Stimulated activated CD8-positive, alpha-beta memory T cell treated with anti-CD3 and anti-CD28 coated beads, Interleukin-2, amount 100 ng/mL, for 1 hour (primary cell): ENCODE results near the gene C16orf87.

Experiments used
- DNase-seq, 2 donors: peaks; one replicate each; pipeline ENCODE4 v3.0.0-alpha.2; 2020; ENCODE audit warnings: low read depth in 2 of 2

C16orf87 gene

DNA sequence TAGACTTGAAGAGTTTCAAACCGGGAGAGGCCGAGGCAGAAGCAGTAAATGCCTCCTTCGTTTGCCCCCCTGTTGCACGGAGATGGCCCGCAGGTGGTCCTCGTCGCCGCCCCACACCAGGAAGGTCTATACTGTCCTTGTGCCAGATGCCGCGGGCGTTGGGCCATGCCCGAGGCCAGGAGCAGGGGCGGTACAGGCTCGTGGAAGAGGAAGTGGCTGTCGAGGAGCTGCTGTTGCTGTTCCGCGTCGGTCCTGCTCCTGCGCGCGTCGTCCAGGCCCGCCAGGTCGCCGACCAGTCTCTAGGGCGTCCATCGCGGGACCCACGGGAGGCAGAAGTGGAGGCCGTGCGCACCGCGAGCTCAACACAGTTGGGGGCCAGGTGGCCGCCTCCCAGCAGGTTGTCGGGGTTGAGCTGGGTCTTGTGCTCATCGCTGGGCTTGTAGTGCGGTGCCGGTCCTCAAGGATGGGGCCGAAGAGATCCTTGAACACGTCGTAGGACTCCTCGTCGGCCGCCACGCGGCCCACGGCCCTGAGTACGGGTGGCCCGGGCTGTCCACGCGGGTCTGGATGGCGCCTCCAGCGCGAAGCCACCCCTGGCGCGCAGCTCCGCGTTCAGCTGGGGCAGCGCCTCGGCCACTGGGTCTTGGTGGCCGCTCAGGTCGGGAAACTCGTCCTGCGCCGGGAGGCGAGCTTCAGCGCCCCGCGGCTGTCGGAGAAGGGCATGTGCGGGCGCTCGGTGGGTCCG, 13.1 kb upstream of the C16orf87 start:
- no peak for DNase-seq

DNA sequence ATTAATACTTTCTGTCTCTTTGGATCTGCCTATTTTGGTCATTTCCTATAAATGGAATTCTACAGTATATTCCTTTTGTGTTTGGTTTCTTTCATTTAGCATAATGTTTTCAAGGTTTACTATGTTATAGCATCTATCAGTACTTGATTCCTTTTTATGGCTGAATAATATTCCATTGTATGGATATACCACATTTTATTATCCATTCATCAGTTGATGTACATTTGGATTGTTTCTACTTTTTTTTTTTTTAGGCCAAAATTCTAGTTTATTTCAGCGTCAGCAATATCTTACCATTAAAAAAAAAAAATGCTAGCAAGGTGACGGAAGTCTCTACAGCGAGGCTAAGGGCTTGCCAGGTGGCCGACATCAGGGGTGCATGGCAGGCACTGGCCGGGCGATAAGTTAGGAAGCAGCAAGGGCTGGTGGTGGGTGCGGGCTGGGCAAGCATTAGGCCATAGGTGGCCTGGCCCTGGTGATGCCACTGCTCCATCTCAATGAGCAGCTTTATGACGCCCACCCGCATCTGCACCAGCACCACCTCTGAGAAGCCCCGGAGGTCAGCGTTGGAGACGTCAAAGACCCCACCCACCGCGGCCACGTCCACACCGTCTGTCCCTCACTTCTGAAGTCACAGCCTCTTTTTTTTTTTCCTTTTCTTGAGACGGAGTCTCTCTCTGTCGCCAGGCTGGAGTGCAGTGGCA, 11.4 kb upstream of the C16orf87 start:
- DNase-seq, result no peak

DNA sequence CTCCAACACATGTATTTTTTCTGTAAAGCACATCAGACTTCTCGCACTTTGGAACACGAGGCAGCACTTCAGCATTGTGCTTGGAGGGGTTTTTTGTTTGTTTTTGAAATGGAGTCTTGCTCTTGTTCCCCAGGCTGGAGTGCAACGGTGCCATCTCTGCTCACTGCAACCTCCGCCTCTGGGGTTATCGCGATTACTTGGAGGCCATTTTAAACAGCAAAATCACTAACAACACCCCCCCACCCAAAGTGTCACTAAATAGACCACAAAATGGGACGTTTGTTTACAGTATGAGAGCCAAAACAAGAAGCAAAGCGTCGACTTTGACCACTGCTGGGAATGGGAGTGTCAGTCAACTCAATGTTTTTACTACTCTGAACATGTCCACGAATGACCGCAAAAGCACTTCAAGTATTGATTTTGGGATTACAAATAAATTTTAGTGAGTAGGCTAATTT, 9.0 kb upstream of the C16orf87 start:
- no peak for DNase-seq

DNA sequence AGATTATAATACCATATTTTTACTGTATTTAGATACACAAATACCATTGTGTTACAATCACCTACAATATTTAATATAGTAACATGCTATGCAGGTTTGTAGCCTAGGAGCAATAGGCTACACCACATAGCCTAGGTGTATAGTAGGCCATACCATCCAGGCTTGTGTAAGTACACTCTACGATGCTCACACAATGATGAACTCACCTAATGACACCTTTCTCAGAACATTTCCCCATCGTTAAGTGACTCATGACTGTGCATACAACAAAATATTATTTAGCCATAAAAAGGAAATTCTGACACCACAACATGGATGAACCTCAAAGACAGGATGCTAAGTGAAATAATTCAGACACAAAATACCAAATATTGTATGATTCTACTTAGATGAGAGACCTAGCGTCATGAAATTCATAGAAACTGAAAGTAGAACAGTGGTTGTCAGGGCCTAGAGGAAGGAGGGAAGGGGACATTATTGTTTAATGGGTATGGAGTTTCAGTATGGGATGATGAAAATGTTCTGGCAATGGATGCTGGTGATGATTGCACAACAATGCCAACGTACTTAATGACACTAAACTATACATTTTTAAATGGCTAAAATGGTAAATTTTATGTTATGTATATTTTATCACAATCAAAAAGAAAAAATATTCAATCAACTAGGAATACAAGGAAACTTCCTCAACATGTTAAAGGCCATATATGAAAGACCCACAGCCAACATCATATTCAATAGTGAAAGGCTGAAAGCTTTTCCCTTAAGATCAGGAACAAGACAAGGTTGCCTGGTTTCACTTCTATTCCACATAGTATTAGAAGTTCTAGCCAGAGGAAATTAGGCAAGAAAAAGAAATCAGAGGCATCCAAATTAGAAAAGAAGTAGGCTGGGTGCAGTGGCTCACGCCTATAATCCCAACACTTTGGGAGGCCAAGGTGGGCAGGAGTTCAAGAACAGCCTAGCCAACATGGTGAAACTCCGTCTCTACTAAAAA, 5.9 kb upstream of the C16orf87 start:
- no peak for DNase-seq

DNA sequence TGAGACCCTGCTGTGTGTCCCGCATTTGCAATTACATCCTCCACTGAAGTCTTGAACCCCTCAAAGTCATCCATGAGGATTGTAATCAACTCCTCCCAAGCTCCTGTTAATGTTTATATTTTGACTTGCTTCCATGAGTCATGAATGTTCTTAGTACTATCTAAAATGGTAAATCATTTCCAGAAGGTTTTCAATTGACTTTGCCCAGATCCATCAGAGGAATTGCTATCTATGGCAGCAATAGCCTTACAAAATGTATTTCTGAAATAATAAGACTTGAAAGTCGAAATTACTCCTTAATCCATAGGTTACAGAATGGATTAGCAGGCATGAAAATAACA, 2.5 kb upstream of the C16orf87 start:
- no peak for DNase-seq

DNA sequence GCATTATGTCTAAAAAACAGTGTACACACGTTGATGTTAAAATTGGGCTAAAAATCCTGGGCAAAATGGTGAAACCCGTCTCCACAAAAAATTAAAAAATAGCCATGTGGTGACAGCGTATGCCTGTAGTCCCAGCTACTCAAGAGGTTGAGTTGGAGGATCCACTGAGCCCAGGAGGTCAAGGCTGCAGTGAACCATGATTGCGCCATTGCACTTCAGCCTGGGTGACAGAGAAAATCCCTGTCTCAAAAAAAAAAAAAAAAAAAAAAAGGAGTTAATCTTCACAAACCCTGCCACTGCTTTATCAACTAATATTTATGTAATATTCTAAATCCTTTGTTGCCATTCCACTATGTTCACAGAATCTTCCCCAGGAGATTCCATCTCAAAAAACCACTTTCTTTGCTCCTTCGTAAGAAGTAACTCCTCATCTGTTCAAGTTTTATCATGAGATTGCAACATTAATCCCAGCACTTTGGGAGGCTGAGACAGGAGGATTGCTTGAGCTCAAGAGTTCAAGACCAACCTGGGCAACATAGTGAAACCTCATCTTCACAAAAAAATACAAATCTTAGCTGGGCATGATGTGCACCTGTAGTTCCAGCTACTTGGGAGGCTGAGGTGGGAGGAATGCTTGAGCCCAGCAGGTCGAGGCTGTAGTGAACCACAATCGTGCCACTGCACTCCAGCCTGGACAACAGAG, 1.9 kb upstream of the C16orf87 start:
- DNase-seq, result no peak

DNA sequence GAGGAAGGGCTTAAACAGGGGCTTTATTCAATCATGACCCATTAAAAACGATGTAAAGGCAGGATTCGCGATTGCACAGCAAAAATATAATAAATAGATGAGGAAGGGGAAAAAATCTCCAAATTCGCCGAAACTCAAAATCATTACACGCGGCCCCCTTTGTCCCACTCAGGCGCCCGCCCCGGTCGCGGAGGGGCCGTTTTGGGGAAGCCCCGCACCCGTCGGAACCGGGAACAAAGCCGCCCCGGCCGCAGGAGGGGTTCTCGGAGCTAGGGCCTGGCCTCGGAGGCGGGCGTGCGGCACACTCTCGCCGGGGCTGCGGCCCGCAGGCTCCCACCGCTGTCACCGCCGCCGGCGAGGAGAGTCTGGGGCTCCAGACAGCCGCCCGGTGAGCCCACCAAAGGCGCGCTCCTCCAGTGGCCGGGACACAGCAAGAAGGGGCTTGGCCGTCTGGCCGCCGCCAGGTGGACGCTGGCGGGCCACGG, 521 bp downstream of the C16orf87 start:
- peak in 1 of 2 donors; percentile 5 for DNase-seq

DNA sequence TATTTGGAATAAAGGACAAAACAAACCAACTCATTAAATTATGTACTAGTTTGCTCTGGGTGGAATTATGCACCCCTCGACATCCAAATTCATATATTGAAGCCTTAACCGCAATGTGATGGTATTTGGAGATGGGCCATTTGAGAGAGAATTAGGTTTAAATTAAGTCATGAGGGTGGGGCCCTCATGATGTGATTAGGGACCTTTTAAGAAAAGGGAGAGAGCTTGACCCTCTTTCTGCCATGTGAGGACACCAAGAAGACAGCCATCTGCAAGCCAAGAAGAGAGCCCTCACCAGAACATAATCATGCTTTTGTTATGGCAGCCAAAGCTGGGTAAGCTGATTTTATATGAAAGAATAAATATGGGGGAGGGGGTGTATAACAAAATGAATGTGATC, 2.0 kb downstream of the C16orf87 start:
- no peak for DNase-seq

DNA sequence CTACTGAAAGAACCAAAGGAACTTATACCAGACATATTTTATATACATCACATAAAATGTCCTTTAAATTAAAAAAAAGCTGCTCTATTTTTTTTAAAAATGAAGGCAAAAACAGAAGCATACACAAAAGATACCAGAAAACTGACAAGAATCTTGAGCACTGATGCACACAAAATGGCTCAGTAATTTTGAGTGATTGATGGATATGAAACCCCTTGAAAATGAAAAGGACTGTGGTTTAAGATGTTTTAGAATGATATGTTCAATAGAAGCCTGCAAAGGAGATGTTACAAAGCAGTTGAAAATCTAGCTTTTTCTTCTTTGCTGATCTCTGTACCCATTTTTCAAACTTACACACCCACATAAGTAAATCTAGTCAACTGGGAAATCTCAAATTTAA, 2.7 kb downstream of the C16orf87 start:
- DNase-seq, result no peak

DNA sequence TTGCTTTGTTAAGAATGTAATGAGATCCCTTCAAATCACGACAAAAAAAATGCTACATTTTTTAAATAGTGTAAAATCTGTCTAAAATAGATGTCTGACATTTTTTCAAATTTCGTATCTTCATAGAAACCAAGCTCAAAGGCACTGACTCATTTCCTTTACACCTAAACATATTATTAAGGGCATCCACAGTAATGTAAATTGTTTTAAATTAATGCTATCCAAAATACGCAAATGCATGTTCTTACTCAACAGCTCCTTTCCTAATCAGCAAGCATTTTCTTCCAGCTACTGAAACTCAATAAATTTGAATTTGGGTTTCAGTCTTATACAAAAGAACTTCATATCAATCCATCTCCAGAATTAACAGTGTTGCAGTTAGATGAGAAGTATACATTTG, 4.3 kb downstream of the C16orf87 start:
- DNase-seq, result no peak

DNA sequence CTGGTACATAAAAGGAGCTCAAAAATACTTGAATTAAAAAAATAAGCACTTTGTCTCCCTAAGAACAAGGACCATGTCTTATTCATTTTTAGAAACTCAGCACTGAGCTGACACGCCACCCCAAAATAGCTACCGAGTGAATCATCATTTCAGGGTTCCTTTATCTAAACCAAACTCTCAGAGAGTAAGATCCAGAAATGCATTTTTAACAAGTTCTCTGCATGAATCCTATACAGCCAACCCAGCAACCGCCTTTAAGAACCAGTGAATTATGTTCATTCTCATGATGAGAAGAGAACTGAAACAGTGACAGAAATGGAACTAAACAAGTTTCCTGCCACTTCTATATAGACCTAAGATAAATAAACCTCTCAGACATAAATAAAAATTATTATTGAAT, 8.7 kb downstream of the C16orf87 start:
- no peak for DNase-seq

DNA sequence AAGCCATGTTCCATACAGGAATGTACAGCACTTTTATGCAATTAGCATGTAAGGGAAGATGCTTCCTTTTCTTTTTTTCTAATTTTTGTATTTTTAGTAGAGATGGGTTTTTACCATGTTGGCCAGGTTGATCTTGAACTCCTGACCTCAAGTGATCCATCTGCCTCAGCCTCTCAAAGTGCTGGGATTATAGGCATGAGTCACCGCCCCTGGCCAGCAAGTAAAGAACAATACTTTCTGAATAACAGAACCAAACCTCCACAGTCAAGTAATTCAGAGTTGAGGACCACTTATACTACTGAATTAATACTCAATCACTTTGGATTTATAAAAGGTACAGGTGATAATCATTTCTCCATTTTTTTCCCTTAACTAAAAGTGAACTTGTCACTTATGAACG, 13.0 kb downstream of the C16orf87 start:
- no peak for DNase-seq

DNA sequence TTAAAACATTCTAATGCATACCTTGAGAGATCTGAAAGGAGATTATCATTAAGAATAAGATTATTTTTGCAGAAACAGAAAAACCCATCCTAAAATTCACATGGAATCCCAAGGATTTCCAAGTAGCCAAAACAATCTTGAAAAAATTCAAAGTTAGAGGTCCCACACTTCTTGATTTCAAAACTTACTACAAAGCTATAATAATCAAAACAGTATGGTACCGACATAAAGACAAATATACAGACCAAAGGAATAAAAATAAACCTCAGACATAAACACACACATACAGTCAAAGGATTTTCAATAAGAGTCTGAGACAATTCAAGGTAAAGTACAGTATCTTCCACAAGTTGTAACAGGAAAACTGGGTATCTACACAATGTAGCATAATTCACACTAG, 16.2 kb downstream of the C16orf87 start:
- no peak for DNase-seq

DNA sequence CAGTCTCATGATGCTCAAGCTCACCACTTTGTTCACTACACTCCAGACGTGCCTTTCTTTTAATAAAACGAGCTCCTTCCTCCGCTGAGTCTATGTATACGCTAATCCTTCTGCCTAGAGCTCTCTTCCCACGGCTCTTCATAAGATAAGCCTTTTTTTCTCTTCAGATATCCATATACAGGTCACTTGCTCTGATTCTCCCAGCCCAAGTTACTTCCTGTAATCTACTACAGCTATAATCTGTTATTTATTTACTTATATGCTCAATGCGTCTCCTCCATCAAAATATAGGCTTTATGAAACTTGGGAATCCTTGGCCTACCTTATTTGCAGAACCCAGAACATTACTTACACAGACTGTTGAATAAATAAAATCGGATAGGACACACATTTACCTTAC, 17.4 kb downstream of the C16orf87 start:
- no peak for DNase-seq

DNA sequence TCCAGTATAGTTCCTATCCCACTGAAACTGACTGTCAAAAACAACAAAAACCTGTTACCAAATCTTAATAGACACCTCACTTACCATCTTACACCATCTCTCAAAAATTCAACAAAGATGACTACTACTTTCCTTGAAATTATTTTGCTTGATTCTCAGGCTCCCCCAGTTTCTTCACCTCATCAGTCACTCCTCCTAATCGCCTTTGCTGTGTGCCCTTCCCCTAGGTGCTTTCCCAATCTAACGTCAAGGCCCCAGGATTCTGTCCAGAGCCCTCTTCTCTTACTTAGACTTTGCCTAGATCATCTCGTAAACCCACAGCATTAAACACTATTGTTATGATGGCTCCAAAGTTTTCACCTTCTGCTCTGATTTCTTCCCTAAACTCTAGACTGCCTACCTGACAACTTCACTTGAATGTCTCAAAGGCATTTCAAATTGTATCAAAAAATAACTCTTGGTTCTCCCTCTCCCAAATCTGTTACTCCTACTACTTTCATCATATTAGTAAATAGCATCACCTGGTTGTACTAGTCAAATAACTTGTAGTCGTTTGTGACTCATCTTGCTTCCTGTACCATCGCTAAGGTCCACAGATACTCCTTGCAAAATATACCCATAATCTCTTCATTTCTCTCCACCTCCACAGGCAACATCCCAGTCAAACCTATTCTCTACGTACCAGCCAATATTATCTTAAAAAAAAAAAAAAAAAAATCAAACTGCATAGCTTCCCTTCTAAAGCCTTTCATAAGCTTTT, 18.0 kb downstream of the C16orf87 start:
- DNase-seq, result no peak

DNA sequence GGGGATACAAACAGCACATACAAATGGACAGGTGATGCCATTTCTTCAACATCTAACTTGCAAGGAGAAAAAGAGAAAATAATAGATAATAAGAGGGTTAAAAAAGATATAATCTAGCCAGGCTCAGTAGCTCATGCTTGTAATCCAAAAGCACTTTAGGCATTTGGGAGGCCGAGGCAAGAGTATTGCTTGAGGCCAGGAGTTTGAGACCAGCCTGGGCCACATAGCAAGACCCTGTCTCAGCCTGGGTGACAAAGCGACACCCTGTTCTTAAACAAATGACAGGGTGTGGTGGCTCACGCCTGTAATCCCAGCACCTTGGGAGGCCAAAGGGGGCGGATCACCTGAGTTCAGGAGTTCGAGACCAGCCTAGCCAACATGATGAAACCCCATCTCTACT, 19.3 kb downstream of the C16orf87 start:
- DNase-seq, result no peak

DNA sequence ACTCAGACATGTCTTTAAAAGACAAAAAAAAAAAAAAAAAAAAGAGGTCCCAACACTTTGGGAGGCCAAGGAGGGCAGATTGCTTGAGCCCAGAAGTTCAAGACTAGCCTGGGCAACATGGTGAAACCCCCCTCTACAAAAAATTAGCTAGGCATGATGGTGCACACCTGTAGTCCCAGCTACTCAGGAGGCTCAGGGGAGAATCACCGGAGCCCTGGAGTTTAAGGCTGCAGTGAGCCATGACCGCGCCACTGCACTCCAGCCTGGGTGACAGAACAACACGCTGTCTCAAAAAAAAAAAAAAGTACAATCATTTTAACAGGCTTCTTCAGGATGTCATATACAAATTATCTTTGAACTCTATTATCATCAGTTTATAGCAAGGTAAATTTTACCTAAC, 22.0 kb downstream of the C16orf87 start:
- DNase-seq, result no peak

DNA sequence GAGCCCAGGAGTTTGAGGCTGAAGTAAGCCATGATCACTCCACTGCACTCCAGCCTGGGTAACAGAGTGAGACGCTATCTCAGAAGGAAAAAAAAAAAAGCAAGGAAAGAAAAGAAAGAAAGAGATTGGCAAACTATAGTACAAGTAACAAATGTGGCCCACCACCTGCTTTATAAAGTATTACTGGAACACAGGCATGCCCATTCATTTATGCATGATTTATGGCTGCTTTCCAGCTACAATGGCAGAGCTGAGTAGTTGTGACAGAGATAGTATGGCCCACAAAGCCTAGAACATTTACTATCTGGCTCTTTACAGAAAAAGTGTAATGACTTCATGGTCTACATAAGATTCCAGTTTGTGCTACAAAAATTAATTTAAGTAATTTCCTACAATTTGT, 23.6 kb downstream of the C16orf87 start:
- no peak for DNase-seq

DNA sequence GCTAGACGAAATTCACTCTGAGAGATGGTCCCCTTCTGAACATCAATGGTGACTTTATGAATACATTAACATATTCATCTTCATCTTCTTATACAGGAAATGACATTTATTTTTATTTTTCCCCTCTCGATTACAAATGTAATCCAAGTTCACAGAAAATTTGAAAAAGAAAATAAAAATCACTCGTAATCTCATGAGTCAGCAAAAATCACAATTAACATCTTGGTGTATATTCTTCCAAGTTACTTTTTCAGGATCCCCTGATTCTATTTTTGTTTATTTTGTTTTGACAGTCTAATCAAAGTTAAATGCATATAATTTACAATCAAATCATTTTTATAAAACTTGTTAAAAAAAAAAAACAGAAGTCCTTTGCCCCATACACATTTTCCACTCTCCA, 27.6 kb downstream of the C16orf87 start:
- no peak for DNase-seq

DNA sequence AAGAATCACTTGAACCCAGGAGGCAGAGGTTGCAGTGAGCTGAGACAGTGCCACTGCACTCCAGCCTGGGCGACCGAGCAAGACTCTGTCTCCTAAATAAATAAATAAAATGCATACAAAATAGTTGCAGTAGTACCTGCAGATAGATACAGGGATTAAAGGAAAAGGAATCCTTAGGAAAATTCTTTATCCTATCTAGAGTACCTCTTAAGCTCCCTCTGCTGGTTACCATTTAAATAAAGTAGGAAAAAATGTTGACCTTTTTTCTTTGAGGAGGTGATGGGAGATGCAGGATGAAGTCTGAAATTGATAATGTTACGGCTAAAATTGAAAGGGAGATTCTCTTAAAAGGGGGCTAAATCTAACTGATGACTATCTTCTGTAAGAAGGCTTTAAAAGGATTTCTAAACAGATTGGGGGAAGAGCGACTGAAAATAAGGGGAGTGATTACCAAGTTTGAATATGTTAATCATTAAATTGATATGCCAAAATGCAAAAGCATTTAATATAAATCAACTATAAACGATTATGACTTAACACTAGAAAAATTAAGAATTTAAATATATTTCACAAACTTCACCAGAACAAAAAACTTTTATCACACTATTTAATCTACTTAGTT, 29.4 kb downstream of the C16orf87 start:
- DNase-seq, result no peak
